Smooth muscle cell (in vitro differentiated cells): ENCODE data around the gene NT5DC3. TPM values are rescaled to one million over a fixed set of nuclear protein-coding genes. Genes with fewer than 3 reads are reported as not detected.

ENCODE experiments used
- DNase-seq: peaks from one replicate; lab custom pipeline; 2025; ENCODE audit not compliant: unreplicated experiment; lab: John Stamatoyannopoulos, UW
- H2AFZ ChIP-seq: fragments of 200-600 bp; sonication (generic); 2 replicates; pipeline ENCODE4 v1.6.0; 2016; ENCODE audit warnings: antibody characterized with exemption, low read depth, mild to moderate bottlenecking
- H3F3A ChIP-seq: fragments of 200-600 bp; sonication (generic); 2 replicates; pipeline ENCODE4 v1.6.0; 2017; ENCODE audit warnings: antibody characterized with exemption, low read depth
- H3K27ac ChIP-seq: fragments of 200-600 bp; sonication (generic); 2 replicates; pipeline ENCODE4 v1.5.1; 2016; ENCODE audit warnings: low read depth, mild to moderate bottlenecking
- H3K27me3 ChIP-seq: fragments of 200-600 bp; sonication (generic); 2 replicates; pipeline ENCODE4 v1.6.1; 2016; ENCODE audit warnings: low read depth, mild to moderate bottlenecking
- H3K36me3 ChIP-seq: fragments of 200-600 bp; sonication (generic); 2 replicates; pipeline ENCODE4 v1.5.1; 2016; ENCODE audit warnings: low read depth
- H3K4me1 ChIP-seq: fragments of 200-600 bp; sonication (generic); 2 replicates; pipeline ENCODE4 v1.5.1; 2016; ENCODE audit warnings: low read depth
- H3K4me2 ChIP-seq: fragments of 200-600 bp; sonication (generic); 2 replicates; pipeline ENCODE4 v1.6.0; 2016; ENCODE audit warnings: mild to moderate bottlenecking
- H3K4me3 ChIP-seq: fragments of 200-600 bp; sonication (generic); 2 replicates; pipeline ENCODE4 v1.5.1; 2016; ENCODE audit warnings: mild to moderate bottlenecking
- H3K79me2 ChIP-seq: fragments of 200-600 bp; sonication (generic); 2 replicates; pipeline ENCODE4 v1.6.0; 2016; ENCODE audit warnings: low read depth, mild to moderate bottlenecking
- H3K9ac ChIP-seq: fragments of 200-600 bp; sonication (generic); 2 replicates; pipeline ENCODE4 v1.6.0; 2016; ENCODE audit warnings: low read depth
- H3K9me3 ChIP-seq: fragments of 200-600 bp; sonication (generic); replicated peaks from 2 replicates; pipeline ENCODE4 v1.5.1; 2016; ENCODE audit warnings: low read depth
- H4K20me1 ChIP-seq: fragments of 200-600 bp; sonication (generic); 2 replicates; pipeline ENCODE4 v1.6.0; 2016; ENCODE audit warnings: low read depth
- WGBS: methylation state at CpG from one replicate; pipeline ENCODE4 v1.1.7; 2016; ENCODE audit warnings: low lambda C conversion rate; 5-methylcytosine and 5-hydroxymethylcytosine counted together
- polyA plus RNA-seq: library from polyadenylated mRNA; unstranded; fragments of >200 nt; fragmentation: Nextera tagmentation; extraction: Ambion mirVana; gene quantifications from 2 replicates; pipeline ENCODE4 v1.2.1, GENCODE V29; 2016
- total RNA-seq: library from RNA; depleted of rRNA; stranded (reverse); fragments of >200 nt; gene quantifications from 2 replicates; pipeline ENCODE4 v1.2.3, GENCODE V29; 2014
- TF ChIP-seq, protein P1 (sequence below): fragments of 200-600 bp; sonication (generic); IDR thresholded peaks from 2 replicates; pipeline ENCODE4 v1.5.1; 2017; ENCODE audit warnings: borderline replicate concordance, mild to moderate bottlenecking, antibody characterized with exemption; ENCODE audit not compliant: insufficient read depth, poor library complexity, severe bottlenecking

Gene NT5DC3
- total and polyA plus RNA-seq, 2 experiments from 2014 or later: 0.57 to 1.4 TPM

DNA sequence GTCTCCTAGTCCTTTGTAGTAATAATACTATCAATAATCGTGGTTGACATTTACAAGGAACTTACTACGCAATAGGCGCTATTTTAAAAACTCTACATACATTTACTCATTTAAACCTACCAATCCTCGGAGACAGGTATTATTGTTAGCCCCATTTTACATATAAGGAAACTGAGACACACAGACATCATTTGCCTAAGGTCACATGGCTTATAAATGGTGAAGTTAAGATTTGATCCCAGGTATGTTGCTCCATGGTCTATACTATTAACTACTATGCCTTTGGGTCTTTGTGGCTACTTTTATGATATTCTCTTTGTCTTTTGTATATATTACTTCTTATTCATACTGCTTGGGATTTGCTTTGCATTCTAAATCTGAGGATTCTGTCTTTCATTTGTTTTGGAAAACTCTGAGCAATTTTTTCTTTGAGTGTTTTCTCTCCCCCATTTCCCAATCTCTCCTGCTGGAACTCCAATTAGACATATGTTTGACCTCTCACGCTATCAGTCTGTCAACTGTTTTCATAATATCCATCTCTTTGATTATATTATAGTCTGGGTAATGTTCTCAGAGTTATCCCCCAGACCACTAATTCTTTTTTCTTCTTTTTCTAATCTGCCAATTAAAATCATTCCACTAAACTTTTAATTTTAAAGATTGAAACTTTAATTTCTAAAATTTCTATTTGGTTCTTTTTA, 10.9 kb downstream of the NT5DC3 start:
- no peak overlapping the region for H3K27ac ChIP-seq
- 96% methylated on average over 5 of the region's 5 CpGs for WGBS
- TF ChIP-seq, protein P1, sequence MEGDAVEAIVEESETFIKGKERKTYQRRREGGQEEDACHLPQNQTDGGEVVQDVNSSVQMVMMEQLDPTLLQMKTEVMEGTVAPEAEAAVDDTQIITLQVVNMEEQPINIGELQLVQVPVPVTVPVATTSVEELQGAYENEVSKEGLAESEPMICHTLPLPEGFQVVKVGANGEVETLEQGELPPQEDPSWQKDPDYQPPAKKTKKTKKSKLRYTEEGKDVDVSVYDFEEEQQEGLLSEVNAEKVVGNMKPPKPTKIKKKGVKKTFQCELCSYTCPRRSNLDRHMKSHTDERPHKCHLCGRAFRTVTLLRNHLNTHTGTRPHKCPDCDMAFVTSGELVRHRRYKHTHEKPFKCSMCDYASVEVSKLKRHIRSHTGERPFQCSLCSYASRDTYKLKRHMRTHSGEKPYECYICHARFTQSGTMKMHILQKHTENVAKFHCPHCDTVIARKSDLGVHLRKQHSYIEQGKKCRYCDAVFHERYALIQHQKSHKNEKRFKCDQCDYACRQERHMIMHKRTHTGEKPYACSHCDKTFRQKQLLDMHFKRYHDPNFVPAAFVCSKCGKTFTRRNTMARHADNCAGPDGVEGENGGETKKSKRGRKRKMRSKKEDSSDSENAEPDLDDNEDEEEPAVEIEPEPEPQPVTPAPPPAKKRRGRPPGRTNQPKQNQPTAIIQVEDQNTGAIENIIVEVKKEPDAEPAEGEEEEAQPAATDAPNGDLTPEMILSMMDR: no peak
- no peak overlapping the region for H3K4me3 ChIP-seq
- no peaks in the 10 kb centered on the region for H3K27me3 ChIP-seq
- peaks cover 13% of the 10 kb centered on the region for H3F3A ChIP-seq
- H4K20me1 ChIP-seq: peaks cover 12% of the 10 kb centered on the region
- no peak overlapping the region for H3K9ac ChIP-seq
- no peak for DNase-seq
- H3K9me3 ChIP-seq: no peaks in the 10 kb centered on the region
- H3K4me1 ChIP-seq: peaks cover 14% of the 10 kb centered on the region
- H3K36me3 ChIP-seq: no peaks in the 10 kb centered on the region
- H2AFZ ChIP-seq: no peak overlapping the region
- H3K4me2 ChIP-seq: no peak overlapping the region
- H3K79me2 ChIP-seq: peaks cover 24% of the 10 kb centered on the region

DNA sequence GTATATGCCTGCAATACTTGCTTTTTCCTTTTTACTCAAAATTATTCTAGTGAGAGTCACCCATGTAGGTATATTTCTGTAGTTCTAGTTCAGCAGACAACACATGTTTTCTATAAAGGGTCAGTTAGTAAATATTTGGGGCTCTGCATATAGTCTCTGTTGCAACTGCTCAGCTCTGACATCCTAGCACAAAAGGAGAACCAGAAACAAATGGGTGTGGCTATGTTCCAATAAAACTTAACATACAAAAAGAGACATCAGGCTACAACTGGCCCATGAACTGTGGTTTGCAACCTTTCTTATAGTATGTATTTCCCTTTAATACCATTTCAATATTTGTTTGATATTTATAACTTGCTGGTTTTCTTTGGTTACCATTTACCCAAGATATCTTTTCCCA, 11.9 kb downstream of the NT5DC3 start:
- DNase-seq: no peak
- no peak overlapping the region for H2AFZ ChIP-seq

DNA sequence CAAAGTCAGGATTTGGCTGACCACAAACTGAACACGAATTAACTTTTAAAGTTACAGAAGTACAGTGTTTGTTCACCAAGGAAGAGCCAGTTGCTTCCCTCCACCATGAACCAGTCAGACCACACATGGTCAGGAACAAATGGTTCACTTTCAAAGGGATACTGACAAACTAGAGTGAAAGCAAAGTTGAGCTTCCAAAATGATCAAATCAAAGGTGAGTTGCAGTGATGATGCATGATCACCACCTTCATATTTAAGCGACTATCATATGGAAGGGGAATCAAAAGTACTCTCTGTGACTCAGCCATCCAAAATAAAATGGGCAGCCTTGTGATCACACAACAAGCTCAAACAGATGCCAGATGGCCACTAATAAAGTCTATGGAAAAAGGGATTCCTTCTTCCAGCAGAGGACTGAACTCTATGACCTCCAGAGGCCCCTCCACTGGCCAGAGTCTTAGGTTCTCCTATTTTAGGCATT, 13.1 kb downstream of the NT5DC3 start:
- H3K4me2 ChIP-seq: no peak overlapping the region
- H3K79me2 ChIP-seq: peaks cover 20% of the 10 kb centered on the region
- 77% methylated on average over 2 of the region's 2 CpGs for WGBS

More for the DNA sequence above, 11.9 kb downstream of the NT5DC3 start:
- TF ChIP-seq, protein P1: no peak
- Histone ChIP-seq H3K27me3 (no peaks in the 10 kb centered on the region), H3K9me3 (no peaks in the 10 kb centered on the region), H3K4me3 (no peak overlapping the region), H3K9ac (no peak overlapping the region), H3K36me3 (no peaks in the 10 kb centered on the region), H3K4me2 (no peak overlapping the region), H3F3A (peaks cover 10% of the 10 kb centered on the region), H4K20me1 (peaks cover 7% of the 10 kb centered on the region), H3K4me1 (peaks cover 10% of the 10 kb centered on the region), H3K27ac (no peak overlapping the region), H3K79me2 (peaks cover 24% of the 10 kb centered on the region)

More for the DNA sequence above, 13.1 kb downstream of the NT5DC3 start:
- Histone ChIP-seq H3K9ac (no peak overlapping the region), H3K4me1 (no peaks in the 10 kb centered on the region), H3K27ac (no peak overlapping the region), H2AFZ (no peak overlapping the region), H3K4me3 (no peak overlapping the region), H3K36me3 (no peaks in the 10 kb centered on the region), H3K27me3 (no peaks in the 10 kb centered on the region), H4K20me1 (no peaks in the 10 kb centered on the region), H3F3A (peaks cover 4% of the 10 kb centered on the region), H3K9me3 (no peaks in the 10 kb centered on the region)
- no peak for DNase-seq
- TF ChIP-seq, protein P1: no peak
